SH-SY5Y (cell line): ENCODE measurements around the gene LPAR3.

Experiments used
- GATA2 ChIP-seq: IDR thresholded peaks from 2 replicates; pipeline ENCODE4 v1.6.1; 2011; ENCODE audit warnings: mild to moderate bottlenecking, low read depth, low read length
- GATA3 ChIP-seq: IDR thresholded peaks from 2 replicates; pipeline ENCODE4 v1.6.1; 2011; ENCODE audit warnings: low read depth, mild to moderate bottlenecking, low read length, moderate library complexity

The LPAR3 gene

GRCh38 chr1:84768634-84769033, 124.4 kb downstream of the LPAR3 start:
- TF ChIP-seq GATA3 (no peak), GATA2 (no peak)

- TF ChIP-seq GATA2 = no peak
- no peak for TF ChIP-seq GATA3
Observed at GRCh38 chr1:84763912-84764680, 128.9 kb downstream of the LPAR3 start.

DNA sequence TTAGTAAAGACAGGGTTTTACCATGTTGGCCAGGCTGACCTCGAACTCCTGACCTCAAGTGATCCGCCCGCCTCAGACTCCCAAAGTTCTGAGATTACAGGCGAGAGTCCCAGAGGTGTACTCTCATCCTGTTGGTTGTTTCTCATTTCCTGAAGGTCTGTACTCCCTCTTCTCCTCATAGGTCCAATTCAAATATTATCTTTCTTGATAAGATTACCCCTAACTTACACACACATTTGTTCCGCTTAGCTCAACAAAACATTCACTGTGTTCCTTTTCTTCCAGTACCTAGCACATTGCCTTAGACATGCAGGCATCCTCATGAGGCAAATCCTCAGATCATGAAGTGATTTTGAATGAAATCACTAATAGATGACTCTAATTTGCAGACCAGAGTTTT, 130.3 kb downstream of the LPAR3 start:
- no peak for TF ChIP-seq GATA2
- TF ChIP-seq GATA3 = no peak
